ENCODE measurements around the gene OXER1.

OXER1 gene

GRCh38 chr2:42800461-42800962 is 36.6 kb upstream of the OXER1 start:
- TF ChIP-seq CTCF (IDR thresholded peaks at IDR 0.05) (no peak), ZFX (IDR thresholded peaks at IDR 0.05; ENCODE audit: borderline replicate concordance) (no peak)
- H3K27ac ChIP-seq: no peak overlapping the region

- no peak for TF ChIP-seq ZFX (IDR thresholded peaks at IDR 0.05; ENCODE audit: borderline replicate concordance)
- TF ChIP-seq CTCF (IDR thresholded peaks at IDR 0.05): no peak
- no peak overlapping the region for H3K27ac ChIP-seq
These were observed 35.9 kb upstream of the OXER1 start for GRCh38 chr2:42799881-42800280.

GRCh38 chr2:42797281-42797680 is 33.3 kb upstream of the OXER1 start:
- no peak overlapping the region for H3K27ac ChIP-seq
- TF ChIP-seq ZFX (IDR thresholded peaks at IDR 0.05; ENCODE audit: borderline replicate concordance) (no peak), CTCF (IDR thresholded peaks at IDR 0.05) (no peak)

GRCh38 chr2:42796427-42797248 is 32.7 kb upstream of the OXER1 start:
- no peak overlapping the region for H3K27ac ChIP-seq
- TF ChIP-seq CTCF (IDR thresholded peaks at IDR 0.05) (no peak), ZFX (IDR thresholded peaks at IDR 0.05; ENCODE audit: borderline replicate concordance) (no peak)

- H3K27ac ChIP-seq: no peak overlapping the region
- TF ChIP-seq ZFX (IDR thresholded peaks at IDR 0.05; ENCODE audit: borderline replicate concordance) (no peak), CTCF (IDR thresholded peaks at IDR 0.05) (no peak)
These were observed 31.9 kb upstream of the OXER1 start for GRCh38 chr2:42795841-42796301.

GRCh38 chr2:42795275-42795674 is 31.3 kb upstream of the OXER1 start:
- no peak overlapping the region for H3K27ac ChIP-seq
- TF ChIP-seq ZFX (IDR thresholded peaks at IDR 0.05; ENCODE audit: borderline replicate concordance): no peak
- no peak for TF ChIP-seq CTCF (IDR thresholded peaks at IDR 0.05)

Data from 22Rv1 (cell line).